SK-N-SH (cell line): ENCODE results near the gene MYCBPAP. TPM values are rescaled to one million over a fixed set of nuclear protein-coding genes. Genes with fewer than 3 reads are reported as not detected.

Experiments used
- CTCF ChIA-PET: fragments of 300-600, 350-600 bp; formaldehyde crosslinking; extraction: SDS; loops from one replicate; lab custom pipeline; 2021; lab: Yijun Ruan, JAX
- POLR2A ChIA-PET: fragments of 350-600 bp; sonication (Branson Sonifier 250); formaldehyde crosslinking; extraction: SDS; loops from one replicate; lab custom pipeline; 2020; ENCODE audit warnings: antibody characterized with exemption, inconsistent platforms; lab: Yijun Ruan, JAX
- DNase-seq: peaks from one replicate; pipeline ENCODE4 v3.0.0; 2012
- H2AFZ ChIP-seq: fragments of 200-600 bp; sonication (generic); 2 replicates; pipeline ENCODE4 v1.8.1; 2016; ENCODE audit warnings: antibody characterized with exemption, mild to moderate bottlenecking, low read depth
- H3F3A ChIP-seq: fragments of 200-600 bp; sonication (generic); replicated peaks from 2 replicates; pipeline ENCODE3; 2016; ENCODE audit warnings: antibody characterized with exemption, mild to moderate bottlenecking; ENCODE audit not compliant: insufficient read depth
- H3K27ac ChIP-seq, 2 experiments: fragments of 200-500 bp in 1 of 2; fragments of 200-600 bp in 1 of 2; sonication (Bioruptor generic) in 1 of 2; sonication (generic), shearing (Covaris generic) in 1 of 2; 2 replicates each; pipeline versions ENCODE4 v1.5.1 to v1.6.1; 2014 to 2016; ENCODE audit warnings: low read depth in 2 of 2, inconsistent platforms in 1 of 2, low read length in 1 of 2, mild to moderate bottlenecking in 1 of 2, mixed read lengths in 1 of 2
- H3K27me3 ChIP-seq: fragments of 200-600 bp; sonication (generic), shearing (Covaris generic); 2 replicates; pipeline ENCODE4 v1.6.1; 2016; ENCODE audit warnings: mixed run types; ENCODE audit not compliant: insufficient read depth
- H3K36me3 ChIP-seq, 2 experiments: fragments of 200-500 bp in 1 of 2; fragments of 200-600 bp in 1 of 2; sonication (Bioruptor generic) in 1 of 2; sonication (generic) in 1 of 2; replicated peaks in 1 of 2; 2 replicates each; pipeline versions ENCODE3 to v1.5.1; 2014 to 2016; ENCODE audit warnings: low read length in 1 of 2, mild to moderate bottlenecking in 1 of 2; ENCODE audit not compliant: insufficient read depth in 2 of 2, control insufficient read depth in 1 of 2
- H3K4me1 ChIP-seq, 2 experiments: fragments of 200-500 bp in 1 of 2; fragments of 200-600 bp in 1 of 2; sonication (Bioruptor generic) in 1 of 2; sonication (generic), shearing (Covaris generic) in 1 of 2; 2 replicates each; pipeline versions ENCODE4 v1.5.1 to v1.6.1; 2014 to 2016; ENCODE audit warnings: low read depth in 1 of 2, low read length in 1 of 2, mixed run types in 1 of 2; ENCODE audit not compliant: insufficient read depth in 2 of 2, control insufficient read depth in 1 of 2
- H3K4me2 ChIP-seq: fragments of 200-600 bp; sonication (generic), shearing (Covaris generic); 2 replicates; pipeline ENCODE4 v1.6.1; 2017; ENCODE audit warnings: mixed run types
- H3K4me3 ChIP-seq, 2 experiments: fragments of 200-500 bp in 1 of 2; fragments of 200-600 bp in 1 of 2; sonication (Bioruptor generic) in 1 of 2; sonication (generic), shearing (Covaris generic) in 1 of 2; 2 replicates each; pipeline versions ENCODE4 v1.5.1 to v1.8.1; 2014 to 2016; ENCODE audit warnings: low read depth in 2 of 2, inconsistent platforms in 1 of 2, low read length in 1 of 2, mild to moderate bottlenecking in 1 of 2, mixed read lengths in 1 of 2, moderate library complexity in 1 of 2
- H3K79me2 ChIP-seq: fragments of 200-600 bp; sonication (generic); 2 replicates; pipeline ENCODE4 v1.8.1; 2017; ENCODE audit warnings: mild to moderate bottlenecking; ENCODE audit not compliant: insufficient read depth
- H3K9ac ChIP-seq: fragments of 200-600 bp; sonication (generic); 2 replicates; pipeline ENCODE4 v1.6.1; 2017; ENCODE audit warnings: mixed run types
- H3K9me2 ChIP-seq: fragments of 200-600 bp; sonication (generic); 2 replicates; pipeline ENCODE4 v1.6.1; 2017; ENCODE audit warnings: mixed run types
- H3K9me3 ChIP-seq: fragments of 200-600 bp; sonication (generic); 2 replicates; pipeline ENCODE4 v1.6.1; 2017; ENCODE audit warnings: mixed run types, mild to moderate bottlenecking, moderate library complexity
- H4K20me1 ChIP-seq: fragments of 200-600 bp; sonication (generic); 2 replicates; pipeline ENCODE4 v1.6.1; 2017; ENCODE audit warnings: mild to moderate bottlenecking, mixed run types; ENCODE audit not compliant: insufficient read depth
- CHD2 ChIP-seq: fragments of 150-350 bp; IDR thresholded peaks from 2 replicates; pipeline ENCODE4 v1.6.1; 2018; ENCODE audit warnings: low read length; ENCODE audit not compliant: partially characterized antibody
- CTCF ChIP-seq: fragments of 200-600 bp; sonication (generic); IDR thresholded peaks from 2 replicates; pipeline ENCODE4 v1.6.1; 2017; ENCODE audit warnings: antibody characterized with exemption, mild to moderate bottlenecking, moderate library complexity
- ELF1 ChIP-seq: IDR thresholded peaks from 2 replicates; pipeline ENCODE4 v1.4.0; 2012
- EP300 ChIP-seq, 2 experiments: IDR thresholded peaks; 2 replicates each; pipeline versions ENCODE4 v1.4.0 to v1.6.1; 2012; ENCODE audit warnings: borderline replicate concordance in 1 of 2, low read depth in 1 of 2, low read length in 1 of 2
- FOSL2 ChIP-seq: IDR thresholded peaks from 2 replicates; pipeline ENCODE4 v1.4.0; 2012; ENCODE audit warnings: low read depth, mild to moderate bottlenecking, moderate library complexity, borderline replicate concordance
- GABPA ChIP-seq: IDR thresholded peaks from 2 replicates; pipeline ENCODE4 v1.4.0; 2012; ENCODE audit warnings: low read depth, mild to moderate bottlenecking
- MEF2A ChIP-seq: IDR thresholded peaks from 2 replicates; pipeline ENCODE4 v1.4.0; 2012; ENCODE audit warnings: low read depth, borderline replicate concordance
- MXI1 ChIP-seq: IDR thresholded peaks from 2 replicates; pipeline ENCODE4 v1.6.1; 2012; ENCODE audit warnings: mild to moderate bottlenecking, low read depth, low read length, improper control_type of control experiment
- NRF1 ChIP-seq: IDR thresholded peaks from 2 replicates; pipeline ENCODE4 v1.6.1; 2012; ENCODE audit warnings: low read depth, mild to moderate bottlenecking, low read length
- POLR2AphosphoS5 ChIP-seq: IDR thresholded peaks from 2 replicates; pipeline ENCODE4 v1.6.1; 2012; ENCODE audit warnings: low read depth, low read length
- RAD21 ChIP-seq: IDR thresholded peaks from 2 replicates; pipeline ENCODE4 v1.6.1; 2012; ENCODE audit warnings: mild to moderate bottlenecking, low read length
- REST ChIP-seq: IDR thresholded peaks from 2 replicates; pipeline ENCODE4 v1.6.1; 2012; ENCODE audit warnings: mild to moderate bottlenecking, low read depth, low read length, moderate library complexity
- RXRA ChIP-seq: IDR thresholded peaks from 2 replicates; pipeline ENCODE4 v1.4.0; 2012; ENCODE audit warnings: low read depth, mild to moderate bottlenecking, borderline replicate concordance
- SIN3A ChIP-seq: IDR thresholded peaks from 2 replicates; pipeline ENCODE4 v1.6.1; 2012; ENCODE audit warnings: low read depth, mild to moderate bottlenecking, low read length, moderate library complexity, borderline replicate concordance
- SMC3 ChIP-seq: IDR thresholded peaks from 2 replicates; pipeline ENCODE4 v1.6.1; 2012; ENCODE audit warnings: low read depth, low read length, improper control_type of control experiment
- TAF1 ChIP-seq: IDR thresholded peaks from 2 replicates; pipeline ENCODE4 v1.6.1; 2012; ENCODE audit warnings: low read depth, mild to moderate bottlenecking, low read length, moderate library complexity, borderline replicate concordance
- TCF12 ChIP-seq: IDR thresholded peaks from 2 replicates; pipeline ENCODE4 v1.4.0; 2012
- TEAD4 ChIP-seq: IDR thresholded peaks from 2 replicates; pipeline ENCODE4 v1.4.0; 2012; ENCODE audit warnings: mild to moderate bottlenecking, borderline replicate concordance; ENCODE audit not compliant: insufficient read depth
- WGBS: methylation state at CpG from one replicate; pipeline ENCODE4 v1.1.6; 2017; ENCODE audit warnings: low lambda C conversion rate; 5-methylcytosine and 5-hydroxymethylcytosine counted together
- polyA plus RNA-seq, 3 experiments: library from polyadenylated mRNA; depleted of rRNA; stranded (reverse); fragments of >200 nt; gene quantifications; 2 replicates each; pipeline ENCODE4 v1.2.3, GENCODE V29; 2012

Gene MYCBPAP
- polyA plus RNA-seq, 1 of the 3 experiments (the other 2 are of a cell fraction): 2.4 TPM

- peaks cover 8% of the 10 kb centered on the region for H3K27me3 ChIP-seq
- no peaks in the 10 kb centered on the region for H3K79me2 ChIP-seq
- H3K4me3 ChIP-seq: no peak overlapping the region
- no peaks in the 10 kb centered on the region for H3K36me3 ChIP-seq
- DNase-seq: no peak
- CTCF ChIA-PET: interaction anchor here (0.8 to 2.8 kb wide), 12 partner anchors 9 to 93 kb away, joined by 3 to 10 read pairs (median 4); no protein-coding TSS in a partner anchor
- no peaks in the 10 kb centered on the region for H4K20me1 ChIP-seq
- TF ChIP-seq CTCF (0 out of 2 replicates have a peak, but pooled peaks have one; percentile 18), RAD21 (no peak)
- TF ChIP-seq, all 33 proteins: peak for 1
- Histone ChIP-seq H3K4me2 (no peak overlapping the region), H3F3A (no peaks in the 10 kb centered on the region), H3K27ac (no peak overlapping the region), H3K4me1 (peaks cover 0 to 7% of the 10 kb centered on the region in 2 experiments; a peak in 1 of 4 replicates), H3K9me3 (no peaks in the 10 kb centered on the region), H3K9ac (no peak overlapping the region), H2AFZ (no peak overlapping the region), H3K9me2 (no peaks in the 10 kb centered on the region)
- POLR2A ChIA-PET: no interaction called here
- WGBS: 82% methylated on average over 23 of the region's 33 CpGs
These were observed 67.5 kb downstream of the MYCBPAP start for GRCh38 chr17:50575581-50576210.

- WGBS: 81% methylated on average over 12 of the region's 13 CpGs
- CTCF ChIA-PET: interaction anchor here (0.9 to 2.8 kb wide), 6 partner anchors 13 to 94 kb away, joined by 3 to 14 read pairs (median 10); no protein-coding TSS in a partner anchor
- H3K9me3 ChIP-seq: no peaks in the 10 kb centered on the region
These were observed 68.6 kb downstream of the MYCBPAP start for GRCh38 chr17:50576864-50577263.

More at GRCh38 chr17:50576864-50577263, 68.6 kb downstream of the MYCBPAP start:
- no peaks in the 10 kb centered on the region for H4K20me1 ChIP-seq
- H3F3A ChIP-seq: no peaks in the 10 kb centered on the region
- no peaks in the 10 kb centered on the region for H3K79me2 ChIP-seq
- POLR2A ChIA-PET: no interaction called here
- H3K27me3 ChIP-seq: peaks cover 8% of the 10 kb centered on the region
- no peak overlapping the region for H3K9ac ChIP-seq
- DNase-seq: no peak
- H3K4me2 ChIP-seq: no peak overlapping the region
- no peaks in the 10 kb centered on the region for H3K36me3 ChIP-seq
- peaks cover 0 to 5% of the 10 kb centered on the region in 2 experiments; a peak in 1 of 4 replicates for H3K4me1 ChIP-seq
- no peak overlapping the region for H2AFZ ChIP-seq
- TF ChIP-seq SIN3A (no peak), POLR2AphosphoS5 (no peak), FOSL2 (no peak), MXI1 (no peak), EP300 (IDR thresholded peaks at IDR 0.05; ENCODE audit: borderline replicate concordance in 1 of 2, low read depth in 1 of 2, low read length in 1 of 2) (no peak), REST (no peak), ELF1 (no peak), TAF1 (no peak), RXRA (no peak), NRF1 (no peak), CTCF (no peak), MEF2A (no peak), SMC3 (no peak), CHD2 (no peak), TEAD4 (no peak), TCF12 (no peak), GABPA (no peak)
- H3K9me2 ChIP-seq: no peaks in the 10 kb centered on the region
- H3K4me3 ChIP-seq: no peak overlapping the region
- H3K27ac ChIP-seq: no peak overlapping the region
